H7 (cell line): ENCODE measurements around the gene SOBP. TPM values are rescaled to one million over a fixed set of nuclear protein-coding genes. Genes with fewer than 3 reads are reported as not detected.

Experiments
- DNase-seq: peaks from one replicate; pipeline ENCODE4 v3.0.0; 2012
- H3K27me3 ChIP-seq: 2 replicates; pipeline ENCODE4 v1.6.0; 2011; ENCODE audit warnings: mild to moderate bottlenecking, low read length; ENCODE audit not compliant: control insufficient read depth, insufficient read depth
- H3K36me3 ChIP-seq: replicated peaks from 2 replicates; pipeline ENCODE4 v1.5.1; 2011; ENCODE audit warnings: low read length; ENCODE audit not compliant: control insufficient read depth, insufficient read depth
- H3K4me3 ChIP-seq: 2 replicates; pipeline ENCODE4 v1.5.1; 2011; ENCODE audit warnings: low read depth, mild to moderate bottlenecking, control low read depth, low read length, moderate library complexity; ENCODE audit not compliant: insufficient read depth
- total RNA-seq: library from RNA; depleted of rRNA; stranded (reverse); fragments of >200 nt; shearing (Covaris generic); gene quantifications from 2 replicates; pipeline ENCODE4 v1.2.3, GENCODE V29; 2014; rRNA removed

SOBP gene
- total RNA-seq = 1.3 and 6.8 TPM in 2 replicates

DNA sequence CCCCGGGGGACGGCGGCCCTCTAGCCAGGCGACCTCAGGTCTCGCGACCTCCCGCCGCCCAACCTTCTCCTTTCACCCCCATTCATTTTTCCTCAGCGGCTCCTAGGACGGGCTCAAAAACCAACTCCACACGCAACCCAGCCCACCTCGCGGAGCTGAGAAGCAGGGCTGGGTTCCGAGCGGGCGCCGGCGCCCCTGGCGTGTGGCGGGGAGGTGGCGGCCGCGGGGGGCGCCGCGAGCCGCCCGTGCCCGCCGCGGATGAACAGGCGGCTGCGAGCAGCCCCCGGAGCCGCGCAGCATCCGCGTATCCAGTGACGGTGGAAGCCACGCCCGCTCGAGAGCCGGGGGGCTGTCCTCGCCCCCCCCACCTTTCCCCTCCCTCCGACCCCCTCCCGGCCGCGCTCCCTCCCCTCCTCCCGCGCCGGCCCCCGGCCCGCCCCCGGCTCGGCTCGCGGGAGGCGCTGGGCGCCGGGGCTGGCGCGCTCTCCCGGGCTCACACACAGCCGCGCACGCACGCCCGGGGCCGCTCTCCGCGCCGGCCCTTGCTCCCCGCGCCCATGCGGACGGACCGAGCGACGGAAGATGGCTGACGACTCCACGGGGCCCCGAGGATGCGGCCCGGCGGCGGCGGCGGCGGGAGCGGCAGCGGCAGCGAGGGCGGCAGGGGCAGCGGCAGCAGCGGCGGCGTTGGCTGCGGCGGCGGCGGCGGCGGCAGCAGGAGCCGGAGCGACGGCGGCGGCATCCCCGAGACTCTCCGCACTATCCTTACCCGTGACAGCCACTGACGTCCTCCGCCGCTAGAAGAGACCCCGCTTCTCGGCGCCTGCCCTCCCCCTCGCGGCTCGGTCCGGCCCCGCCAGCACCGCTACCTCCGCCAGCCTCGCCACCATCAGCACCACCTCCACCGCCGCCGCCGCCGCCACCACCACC, at the start of gene SOBP:
SOBP (plus strand) TSS at position 482 of the 930 bp plus-strand sequence. CDS start 500 bp downstream, outside the sequence.
- peaks cover 59% of the 10 kb centered on the region for H3K27me3 ChIP-seq
- DNase-seq = peak; percentile 92
- H3K36me3 ChIP-seq = no peaks in the 10 kb centered on the region
- peak within 1 kb of the TSS; percentile 73 for H3K4me3 ChIP-seq

DNA sequence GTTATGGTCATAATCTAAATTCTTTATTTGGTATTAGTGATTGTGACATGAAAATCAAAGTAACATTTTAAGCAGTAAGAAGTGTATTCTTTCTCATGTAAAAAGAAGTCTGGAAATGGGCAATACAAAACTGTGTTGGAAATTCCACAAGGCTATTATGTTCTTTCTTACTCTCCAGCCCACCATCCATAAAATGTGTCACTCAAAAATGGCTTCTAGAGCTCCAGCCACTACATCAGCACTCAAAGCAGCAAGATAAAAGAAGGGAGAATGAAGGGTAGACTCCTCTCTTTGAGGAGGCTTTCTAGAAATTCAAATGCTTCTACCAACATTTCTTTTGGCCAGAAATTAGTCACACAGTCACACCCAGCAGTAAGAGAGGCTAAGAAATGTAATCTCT, 49.0 kb upstream of the SOBP start:
- Histone ChIP-seq H3K27me3 (no peaks in the 10 kb centered on the region), H3K4me3 (no peak overlapping the region), H3K36me3 (0 out of 2 replicates have a peak, but pooled peaks cover 1% of the 10 kb centered on the region)
- DNase-seq = no peak

- 0 out of 2 replicates have a peak, but pooled peaks cover 1% of the 10 kb centered on the region for H3K36me3 ChIP-seq
- DNase-seq = no peak
- H3K27me3 ChIP-seq = no peaks in the 10 kb centered on the region
- no peak overlapping the region for H3K4me3 ChIP-seq
Measured at GRCh38 chr6:107441682-107442081, 48.2 kb upstream of the SOBP start.

DNA sequence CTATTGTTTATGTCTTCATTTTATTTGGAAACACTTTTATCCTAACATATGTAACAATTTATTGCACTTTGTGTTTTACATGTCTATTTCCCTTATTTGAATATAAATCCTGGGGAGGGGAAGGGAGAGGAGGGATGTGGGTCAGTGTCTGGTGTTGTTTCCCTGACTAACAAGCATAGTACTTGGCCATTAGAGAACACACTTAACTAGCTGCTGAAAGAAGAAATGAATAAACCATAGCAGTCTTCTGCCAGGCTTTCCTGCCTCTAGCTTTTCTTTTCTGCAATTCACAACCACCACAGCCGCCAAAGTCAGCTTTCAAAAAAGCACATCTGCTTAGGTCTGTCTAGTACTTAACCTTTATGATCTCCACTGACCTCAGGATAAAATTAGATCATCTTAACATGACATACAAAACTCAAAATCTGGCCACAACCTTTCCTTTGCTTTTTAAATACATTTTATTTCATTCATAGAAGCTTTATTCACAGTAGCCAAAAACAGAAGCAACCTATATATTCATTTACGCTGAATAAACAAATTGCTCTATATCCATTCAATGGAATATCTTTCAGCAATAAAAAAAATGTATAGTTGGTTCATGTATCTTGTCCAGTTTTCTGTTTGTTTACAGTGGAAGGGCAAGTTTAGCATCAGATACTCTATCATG, 46.8 kb upstream of the SOBP start:
- 0 out of 2 replicates have a peak, but pooled peaks cover 1% of the 10 kb centered on the region for H3K36me3 ChIP-seq

DNA sequence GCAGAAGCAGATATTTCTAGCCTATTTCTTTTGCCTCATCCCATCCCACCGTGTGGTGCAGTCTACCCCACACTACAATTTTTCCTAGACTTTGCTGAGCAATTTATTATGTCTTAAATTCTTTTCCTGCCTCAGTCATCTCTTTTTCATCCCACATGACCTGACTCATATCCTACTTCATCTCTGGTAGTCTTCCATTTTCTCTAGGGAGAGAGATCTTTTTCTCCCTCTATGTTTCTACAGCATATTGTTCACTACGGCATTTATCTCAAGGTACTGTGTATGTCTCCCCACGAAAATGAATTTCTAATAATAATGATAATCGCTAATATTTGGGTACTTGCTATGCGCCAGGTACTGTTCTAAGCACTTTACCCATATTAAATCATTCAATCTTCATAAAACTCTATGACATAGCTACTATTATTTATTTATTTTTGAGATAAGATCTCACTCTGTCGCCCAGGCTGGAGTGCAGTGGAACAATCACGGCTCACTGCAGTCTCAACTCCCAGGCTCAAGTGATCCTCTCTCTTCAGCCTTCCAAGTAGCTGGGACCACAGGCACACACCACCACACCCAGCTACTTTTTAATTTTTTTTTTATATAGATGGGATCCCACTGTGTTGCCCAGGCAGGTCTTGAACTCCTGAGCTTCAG, 46.2 kb upstream of the SOBP start:
- Histone ChIP-seq H3K4me3 (no peak overlapping the region), H3K27me3 (no peaks in the 10 kb centered on the region), H3K36me3 (peaks cover 1% of the 10 kb centered on the region; the same call in 1 of the 2 replicates)
- no peak for DNase-seq

More for the DNA sequence above, 46.8 kb upstream of the SOBP start:
- Histone ChIP-seq H3K27me3 (no peaks in the 10 kb centered on the region), H3K4me3 (no peak overlapping the region)
- DNase-seq = no peak

- DNase-seq = no peak
- H3K36me3 ChIP-seq = peaks cover 1% of the 10 kb centered on the region; the same call in 1 of the 2 replicates
- no peaks in the 10 kb centered on the region for H3K27me3 ChIP-seq
- no peak overlapping the region for H3K4me3 ChIP-seq
Measured at GRCh38 chr6:107444277-107444676, 45.6 kb upstream of the SOBP start.

DNA sequence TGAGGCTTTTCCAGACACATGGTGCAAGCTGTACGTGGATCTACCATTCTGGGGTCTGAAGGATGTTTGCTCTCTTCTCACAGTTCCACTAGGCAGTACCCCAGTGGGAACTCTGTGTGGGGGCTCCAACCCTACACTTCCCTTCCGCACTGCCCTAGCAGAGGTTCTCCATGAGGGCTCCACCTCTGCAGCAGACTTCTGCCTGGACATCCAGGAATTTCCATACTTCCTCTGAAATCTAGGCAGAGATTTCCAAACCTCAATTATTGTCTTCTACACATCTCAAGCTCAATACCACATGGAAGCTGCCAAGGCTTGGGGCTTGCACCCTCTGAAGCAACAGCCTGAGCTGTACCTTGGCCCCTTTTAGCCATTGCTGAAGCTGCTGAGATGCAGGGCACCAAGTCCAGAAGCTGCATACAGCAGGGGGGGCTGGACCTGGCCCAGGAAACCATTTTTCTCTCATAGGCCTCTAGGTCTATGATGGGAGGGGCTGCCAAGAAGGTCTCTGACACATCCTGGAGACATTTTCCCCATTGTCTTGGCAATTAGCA, 42.2 kb upstream of the SOBP start:
- DNase-seq = no peak
- no peaks in the 10 kb centered on the region for H3K27me3 ChIP-seq
- H3K36me3 ChIP-seq = peaks cover 1% of the 10 kb centered on the region
- H3K4me3 ChIP-seq = no peak overlapping the region

- Histone ChIP-seq H3K27me3 (no peaks in the 10 kb centered on the region), H3K4me3 (no peak overlapping the region), H3K36me3 (peaks cover 1% of the 10 kb centered on the region)
- DNase-seq = no peak
Measured at GRCh38 chr6:107448776-107449175, 41.1 kb upstream of the SOBP start.

- Histone ChIP-seq H3K4me3 (peak overlapping the region; percentile 82), H3K27me3 (no peaks in the 10 kb centered on the region), H3K36me3 (no peaks in the 10 kb centered on the region)
- peak; percentile 58 for DNase-seq
Measured at GRCh38 chr6:107458672-107459282, 31.1 kb upstream of the SOBP start.

- Histone ChIP-seq H3K4me3 (peak within 1 kb of the TSS; percentile 82), H3K36me3 (no peaks in the 10 kb centered on the region), H3K27me3 (no peaks in the 10 kb centered on the region)
- peak; percentile 95 for DNase-seq
Measured at GRCh38 chr6:107459283-107460082, 30.4 kb upstream of the SOBP start, which contains the start of gene PDSS2. PDSS2 (minus strand) TSS chr6:107459564; CDS start chr6:107459285, 279 bp downstream.

GRCh38 chr6:107460083-107460631, 29.8 kb upstream of the SOBP start:
- Histone ChIP-seq H3K36me3 (no peaks in the 10 kb centered on the region), H3K4me3 (peak overlapping the region; percentile 82), H3K27me3 (no peaks in the 10 kb centered on the region)
- DNase-seq = no peak

DNA sequence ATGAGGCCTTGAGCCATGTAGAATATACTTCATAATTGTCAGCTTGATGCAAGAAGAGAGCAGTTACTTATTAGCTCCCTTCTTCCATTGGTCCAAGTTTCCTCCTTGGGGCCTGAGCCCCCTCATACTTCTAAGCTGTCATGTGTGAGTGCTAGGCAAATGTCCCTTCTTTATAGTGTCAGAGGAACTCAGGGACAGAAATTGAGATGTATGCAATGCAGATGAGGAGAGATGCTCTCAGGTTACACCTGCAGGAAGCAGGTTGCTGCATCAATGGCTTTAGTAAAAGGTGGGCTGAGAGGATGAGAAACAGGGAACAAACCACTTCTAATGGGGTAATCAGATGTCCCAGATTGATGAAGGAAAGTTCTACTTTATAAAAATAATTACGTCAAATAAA, 23.9 kb upstream of the SOBP start:
- H3K36me3 ChIP-seq = no peaks in the 10 kb centered on the region
- DNase-seq = no peak
- H3K4me3 ChIP-seq = no peak overlapping the region
- no peaks in the 10 kb centered on the region for H3K27me3 ChIP-seq

- H3K4me3 ChIP-seq = no peak overlapping the region
- H3K27me3 ChIP-seq = no peaks in the 10 kb centered on the region
- no peak for DNase-seq
Measured at GRCh38 chr6:107470364-107470763, 19.6 kb upstream of the SOBP start.

More at GRCh38 chr6:107470364-107470763, 19.6 kb upstream of the SOBP start:
- H3K36me3 ChIP-seq = no peaks in the 10 kb centered on the region
